H1 (cell line): ENCODE measurements around the gene UPK3B. TPM values are rescaled to one million over a fixed set of nuclear protein-coding genes. Genes with fewer than 3 reads are reported as not detected.
"Not testable (repeated sequence)": the region's sequence is repeated elsewhere in the genome, so short reads cannot be mapped to it uniquely, and the experiment has no call there.

ENCODE experiments used
- CTCF ChIA-PET: fragments of 300-600 bp; sonication (Branson Sonifier 250); formaldehyde crosslinking; loops from one replicate; lab custom pipeline; 2021; ENCODE audit not compliant: partially characterized antibody; lab: Charles Lee
- POLR2A ChIA-PET: fragments of 300-600 bp; sonication (Branson Sonifier 250); formaldehyde crosslinking; loops from one replicate; lab custom pipeline; 2021; ENCODE audit warnings: inconsistent platforms; ENCODE audit not compliant: partially characterized antibody; lab: Charles Lee
- DNase-seq, 2 experiments: peaks; one replicate each; pipeline versions ENCODE4 v3.0.0 to v3.0.0-alpha.2; 2010 to 2022; ENCODE audit warnings: low spot score in 2 of 2, low read depth in 1 of 2, mixed read lengths in 1 of 2
- FAIRE-seq: peaks from 2 replicates; lab custom pipeline; 2011; peaks lifted over from hg19 to GRCh38; lab: Jason Lieb, UNC
- H2AFZ ChIP-seq: 2 replicates; pipeline ENCODE4 v1.8.1; 2012; ENCODE audit warnings: low read length, inconsistent platforms
- H2AK5ac ChIP-seq: 2 replicates; pipeline ENCODE4 v1.6.1; 2013; ENCODE audit warnings: low read depth, low read length
- H2BK120ac ChIP-seq: replicated peaks from 2 replicates; pipeline ENCODE3; 2013; ENCODE audit warnings: low read depth, low read length, inconsistent platforms
- H2BK12ac ChIP-seq: 2 replicates; pipeline ENCODE4 v1.6.1; 2013; ENCODE audit warnings: low read depth, low read length
- H2BK15ac ChIP-seq: 2 replicates; pipeline ENCODE4 v1.6.1; 2013; ENCODE audit warnings: low read length
- H2BK20ac ChIP-seq: 2 replicates; pipeline ENCODE4 v1.6.1; 2013; ENCODE audit warnings: low read length
- H2BK5ac ChIP-seq: 2 replicates; pipeline ENCODE4 v1.6.1; 2013; ENCODE audit warnings: low read depth, low read length
- H3K14ac ChIP-seq: 2 replicates; pipeline ENCODE4 v1.6.1; 2013; ENCODE audit warnings: inconsistent platforms; ENCODE audit not compliant: insufficient read length
- H3K18ac ChIP-seq: 2 replicates; pipeline ENCODE4 v1.6.1; 2013; ENCODE audit warnings: low read length; ENCODE audit errors: extremely low read depth
- H3K23ac ChIP-seq: 2 replicates; pipeline ENCODE4 v1.6.1; 2013; ENCODE audit warnings: inconsistent platforms; ENCODE audit not compliant: insufficient read length
- H3K23me2 ChIP-seq: 2 replicates; pipeline ENCODE4 v1.6.1; 2013; ENCODE audit warnings: low read depth, low read length
- H3K27ac ChIP-seq: 2 replicates; pipeline ENCODE4 v1.6.1; 2011; ENCODE audit warnings: low read depth, low read length, inconsistent platforms
- H3K27me3 ChIP-seq, 4 experiments: replicated peaks in 1 of 4; 1 replicate in 1 of 4; 2 replicates in 3 of 4; pipeline versions ENCODE4 v1.6.1 to v1.8.1; 2011 to 2013; ENCODE audit warnings: low read length in 3 of 4, mild to moderate bottlenecking in 3 of 4, inconsistent platforms in 2 of 4, mixed read lengths in 2 of 4, moderate library complexity in 1 of 4; ENCODE audit not compliant: control insufficient read depth in 3 of 4, insufficient read depth in 3 of 4; ENCODE audit errors: extremely low read depth in 1 of 4
- H3K36me3 ChIP-seq, 4 experiments: 2 replicates each; pipeline versions ENCODE4 v1.6.1 to v1.8.1; 2011 to 2013; ENCODE audit warnings: mild to moderate bottlenecking in 4 of 4, low read length in 3 of 4, moderate library complexity in 2 of 4, control low read depth in 1 of 4, inconsistent platforms in 1 of 4; ENCODE audit not compliant: insufficient read depth in 4 of 4, control insufficient read depth in 2 of 4
- H3K4ac ChIP-seq: replicated peaks from 2 replicates; pipeline ENCODE3; 2013; ENCODE audit warnings: low read length, low read depth, mixed read lengths, inconsistent platforms; ENCODE audit not compliant: insufficient read length
- H3K4me1 ChIP-seq, 4 experiments: replicated peaks in 1 of 4; 1 replicate in 1 of 4; 2 replicates in 3 of 4; pipeline versions ENCODE4 v1.6.1 to v1.8.1; 2011 to 2013; ENCODE audit warnings: low read length in 3 of 4, inconsistent platforms in 2 of 4, mixed read lengths in 1 of 4; ENCODE audit not compliant: insufficient read depth in 4 of 4, control insufficient read depth in 3 of 4
- H3K4me2 ChIP-seq, 2 experiments: 2 replicates each; pipeline versions ENCODE4 v1.6.1 to v1.8.1; 2011 to 2013; ENCODE audit warnings: low read depth in 2 of 2, low read length in 2 of 2, control low read depth in 1 of 2, inconsistent platforms in 1 of 2, mild to moderate bottlenecking in 1 of 2; ENCODE audit not compliant: insufficient read depth in 1 of 2
- H3K4me3 ChIP-seq, 4 experiments: fragments of 200-600, 300-600 bp in 1 of 4; sonication (generic), shearing (Covaris generic), sonication (Bioruptor Twin) in 1 of 4; 2 replicates each; pipeline versions ENCODE4 v1.5.1 to v1.8.1; 2011 to 2016; ENCODE audit warnings: low read length in 4 of 4, low read depth in 3 of 4, control low read depth in 2 of 4, inconsistent platforms in 2 of 4, mild to moderate bottlenecking in 2 of 4, mixed read lengths in 1 of 4, moderate library complexity in 1 of 4; ENCODE audit not compliant: insufficient read depth in 2 of 4; ENCODE audit errors: extremely low read depth in 1 of 4
- H3K56ac ChIP-seq: replicated peaks from 2 replicates; pipeline ENCODE3; 2013; ENCODE audit warnings: low read depth, mild to moderate bottlenecking, mixed read lengths, low read length, inconsistent platforms; ENCODE audit not compliant: insufficient read length
- H3K79me1 ChIP-seq: 2 replicates; pipeline ENCODE4 v1.6.1; 2013; ENCODE audit warnings: low read depth, low read length, control low read depth
- H3K79me2 ChIP-seq, 2 experiments: 2 replicates each; pipeline versions ENCODE4 v1.6.1 to v1.8.1; 2012 to 2013; ENCODE audit warnings: low read length in 2 of 2, mild to moderate bottlenecking in 2 of 2, inconsistent platforms in 1 of 2; ENCODE audit not compliant: insufficient read depth in 2 of 2, control insufficient read depth in 1 of 2
- H3K9ac ChIP-seq, 4 experiments: replicated peaks in 1 of 4; 1 replicate in 1 of 4; 2 replicates in 3 of 4; pipeline versions ENCODE4 v1.6.1 to v1.8.1; 2011 to 2013; ENCODE audit warnings: low read depth in 3 of 4, low read length in 3 of 4, control low read depth in 2 of 4, mild to moderate bottlenecking in 2 of 4, moderate library complexity in 2 of 4, inconsistent platforms in 1 of 4; ENCODE audit errors: extremely low read depth in 1 of 4
- H3K9me3 ChIP-seq, 2 experiments: 2 replicates each; pipeline versions ENCODE4 v1.6.1 to v1.8.1; 2012 to 2013; ENCODE audit warnings: mild to moderate bottlenecking in 2 of 2, moderate library complexity in 2 of 2, control low read depth in 1 of 2, inconsistent platforms in 1 of 2, low read depth in 1 of 2, low read length in 1 of 2, mixed read lengths in 1 of 2; ENCODE audit not compliant: insufficient read depth in 2 of 2
- H4K20me1 ChIP-seq, 2 experiments: replicated peaks in 1 of 2; 2 replicates each; pipeline versions ENCODE3 to v1.8.1; 2011 to 2013; ENCODE audit warnings: inconsistent platforms in 2 of 2, low read length in 2 of 2, mild to moderate bottlenecking in 1 of 2; ENCODE audit not compliant: insufficient read depth in 2 of 2, control insufficient read depth in 1 of 2
- H4K5ac ChIP-seq: 2 replicates; pipeline ENCODE4 v1.6.1; 2013; ENCODE audit warnings: low read length, low read depth, mixed read lengths, inconsistent platforms; ENCODE audit not compliant: insufficient read length
- H4K8ac ChIP-seq: 2 replicates; pipeline ENCODE4 v1.8.0; 2013; ENCODE audit warnings: mild to moderate bottlenecking, moderate library complexity, low read length, inconsistent platforms; ENCODE audit not compliant: insufficient read depth; ENCODE audit errors: extremely low read depth
- H4K91ac ChIP-seq: replicated peaks from 2 replicates; pipeline ENCODE3; 2013; ENCODE audit warnings: low read length, mixed read lengths, inconsistent platforms; ENCODE audit not compliant: insufficient read length
- WGBS, 2 experiments: shearing (Covaris generic) in 1 of 2; methylation state at CpG; one replicate each; pipeline versions ENCODE4 v1.1.6 to v1.1.7; 2013 to 2015; ENCODE audit warnings: low lambda C conversion rate in 2 of 2, mixed read lengths in 2 of 2, inconsistent platforms in 1 of 2, low coverage in 1 of 2, missing lambda C conversion rate in 1 of 2; ENCODE audit not compliant: insufficient replicate concordance in 2 of 2, insufficient coverage in 1 of 2, insufficient read length in 1 of 2; ENCODE audit errors: extremely low coverage in 1 of 2, missing lambda C conversion rate in 1 of 2; 5-methylcytosine and 5-hydroxymethylcytosine counted together
- polyA plus RNA-seq, 7 experiments: library from polyadenylated mRNA; depleted of rRNA in 3 of 7; stranded (reverse) in 5 of 7; unstranded in 2 of 7; fragments of >200 nt in 5 of 7; fragments of 200-250 nt in 2 of 7; gene quantifications; 1 replicate in 5 of 7; 2 replicates in 1 of 7; 4 replicates in 1 of 7; pipeline versions ENCODE4 v1.2.1 to v1.2.3, GENCODE V29; 2011 to 2013; ENCODE audit warnings: missing spikeins in 2 of 7, mixed read lengths in 2 of 7
- total RNA-seq: library from RNA; stranded (reverse); fragmentation: NEBNext Ultra II Directional; extraction: Animal tissue kit (Norgen Biotek cat#: 25700); gene quantifications from 2 replicates; pipeline ENCODE4 v1.2.1, GENCODE V29; 2021

Gene UPK3B
- total and polyA plus RNA-seq, 2 of the 8 experiments (the other 6 are each of a cell fraction or from before 2014, with no cell fraction given): 5.9 to 20.6 TPM

GRCh38 chr7:76531643-76532042 lies 21.3 kb downstream of the UPK3B start:
- H3K27ac ChIP-seq, POLR2A ChIA-PET, H3K4me2 ChIP-seq, H3K56ac ChIP-seq, H3K9ac ChIP-seq, H2BK5ac ChIP-seq, H2AK5ac ChIP-seq, H4K20me1 ChIP-seq, H3K23ac ChIP-seq, H2BK20ac ChIP-seq, H2AFZ ChIP-seq, H3K18ac ChIP-seq, H3K23me2 ChIP-seq, H2BK15ac ChIP-seq, H3K4me3 ChIP-seq, FAIRE-seq, H3K4me1 ChIP-seq, H3K9me3 ChIP-seq, H3K27me3 ChIP-seq, H2BK12ac ChIP-seq, H3K79me2 ChIP-seq, H3K79me1 ChIP-seq, CTCF ChIA-PET, H4K91ac ChIP-seq, H3K4ac ChIP-seq, H3K36me3 ChIP-seq, H4K8ac ChIP-seq, H3K14ac ChIP-seq, H4K5ac ChIP-seq, H2BK120ac ChIP-seq, DNase-seq: not testable (repeated sequence)
- 100% methylated on average over 1 of the region's 2 CpGs; no CpG with 5 or more reads in 1 of the 2 experiments for WGBS, 2 experiments

DNA sequence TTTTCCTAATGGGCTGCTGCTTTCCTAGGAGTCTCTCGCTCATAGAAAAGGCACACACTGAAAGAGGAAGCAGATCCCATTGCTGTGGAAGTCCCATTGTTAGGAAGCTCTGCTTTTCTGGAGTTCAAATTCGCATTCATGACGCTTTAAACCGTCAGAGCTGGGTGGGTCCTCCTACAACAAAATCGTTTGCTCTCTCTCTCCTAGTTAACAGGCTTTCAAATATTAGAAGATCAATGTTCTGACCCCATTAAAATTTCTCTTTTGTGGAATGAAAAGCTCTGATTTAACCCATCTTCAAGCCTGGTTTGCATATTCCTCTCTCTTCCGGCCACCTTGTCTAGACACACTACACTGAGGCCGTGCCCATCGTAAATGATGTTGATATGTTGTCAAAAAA lies 32.8 kb downstream of the UPK3B start, which contains the start of gene SPDYE16:
Gene SPDYE16 (minus strand): TSS at position 101 of the 400 bp plus-strand sequence. CDS start 1,838 bp downstream, outside the sequence.
- CTCF ChIA-PET, H3K27ac ChIP-seq, FAIRE-seq, DNase-seq, H2AFZ ChIP-seq, H4K8ac ChIP-seq, H2BK12ac ChIP-seq, H3K23ac ChIP-seq, H3K79me2 ChIP-seq, H2BK15ac ChIP-seq, H3K79me1 ChIP-seq, H3K36me3 ChIP-seq, H2BK120ac ChIP-seq, H3K27me3 ChIP-seq, H4K5ac ChIP-seq, H3K4me1 ChIP-seq, H4K91ac ChIP-seq, H3K56ac ChIP-seq, H3K9me3 ChIP-seq, H2AK5ac ChIP-seq, H2BK20ac ChIP-seq, H4K20me1 ChIP-seq, H3K23me2 ChIP-seq, H3K4ac ChIP-seq, H3K18ac ChIP-seq, H3K4me2 ChIP-seq, H3K4me3 ChIP-seq, H3K9ac ChIP-seq, H2BK5ac ChIP-seq, H3K14ac ChIP-seq, POLR2A ChIA-PET: not testable (repeated sequence)
- WGBS, 2 experiments: no CpG with 5 or more reads among the region's 8 CpGs
